ENCODE data around the gene PMPCA.

DNA sequence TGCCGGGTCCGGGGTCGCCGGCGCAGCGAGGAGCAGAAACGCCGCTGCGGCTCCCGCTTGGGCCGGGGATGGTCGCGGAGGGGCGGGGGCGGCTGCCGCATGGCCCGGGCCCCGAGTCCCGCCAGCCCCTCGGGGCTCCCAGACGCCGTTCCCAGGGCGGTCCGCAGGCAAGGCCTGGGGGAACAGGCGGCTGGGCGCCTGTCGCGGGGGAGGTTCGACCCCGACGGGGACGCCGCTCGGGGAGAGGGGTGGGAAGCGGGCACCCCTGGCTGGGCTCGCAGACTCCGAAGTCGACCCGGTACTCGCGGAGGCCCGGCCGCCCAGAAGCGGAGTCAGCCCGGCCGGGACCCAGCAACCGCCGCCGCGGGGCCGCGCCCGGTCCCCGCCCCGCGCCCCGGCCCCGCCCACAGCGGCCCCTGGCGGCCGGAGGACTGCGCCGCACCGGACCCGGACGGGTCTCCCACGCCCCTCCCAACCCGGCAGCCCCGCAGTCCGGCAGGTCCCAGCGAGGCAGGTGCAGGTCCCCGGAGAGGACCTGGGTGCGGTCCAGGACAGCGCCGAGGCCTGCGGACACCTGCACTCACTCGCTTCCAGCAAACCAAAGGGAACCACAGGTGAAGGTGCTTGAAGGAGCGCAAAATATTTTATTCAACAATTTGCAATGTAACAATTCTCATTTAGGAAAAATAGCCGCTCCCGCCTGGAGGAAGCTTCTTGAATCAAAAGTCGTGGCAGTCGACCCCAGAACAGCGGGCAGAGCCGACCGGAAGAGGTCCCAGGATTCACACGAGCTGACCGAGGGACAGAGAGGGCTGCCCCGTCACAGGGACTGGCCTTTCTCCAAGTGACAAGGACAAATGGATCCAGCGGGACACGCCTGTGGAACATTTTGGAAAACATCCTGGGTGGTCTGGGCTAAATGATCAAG lies 29.3 kb downstream of the PMPCA start, which contains the start of gene INPP5E:
- TF ChIP-seq CTCF (IDR thresholded peaks at IDR 0.05) = peak in 5 of 6 experiments; percentile 31 to 97 (median 77)
- peak in 1 of 2 donors; percentile 35 for TF ChIP-seq POLR2A (IDR thresholded peaks at IDR 0.05)
